Measurements from ENCODE around the gene SIX1. TPM values are rescaled to one million over a fixed set of nuclear protein-coding genes. Genes with fewer than 3 reads are reported as not detected.

Gene SIX1
- total RNA-seq, 4 donors from 2014 or later, result 0.42 to 1.4 (median 0.70) TPM

- Histone ChIP-seq H3K4me1 (peaks cover 0 to 43% (median 23%) of the 10 kb centered on the region in 3 donors), H3K27me3 (peaks cover 100% of the 10 kb centered on the region), H3K4me3 (no peak overlapping the region), H3K36me3 (no peaks in the 10 kb centered on the region), H3K27ac (no peak overlapping the region), H3K9me3 (no peaks in the 10 kb centered on the region)
- ATAC-seq, result no peak
- WGBS, 2 donors (ENCODE audit: low coverage in 1 of 2), result 3 to 20% methylated on average over 5 to 9 of the region's 16 CpGs
- TF ChIP-seq EP300 (IDR thresholded peaks at IDR 0.05) (no peak), POLR2AphosphoS5 (IDR thresholded peaks at IDR 0.05) (no peak), POLR2A (IDR thresholded peaks at IDR 0.05) (no peak)
- TF ChIP-seq, protein P1, sequence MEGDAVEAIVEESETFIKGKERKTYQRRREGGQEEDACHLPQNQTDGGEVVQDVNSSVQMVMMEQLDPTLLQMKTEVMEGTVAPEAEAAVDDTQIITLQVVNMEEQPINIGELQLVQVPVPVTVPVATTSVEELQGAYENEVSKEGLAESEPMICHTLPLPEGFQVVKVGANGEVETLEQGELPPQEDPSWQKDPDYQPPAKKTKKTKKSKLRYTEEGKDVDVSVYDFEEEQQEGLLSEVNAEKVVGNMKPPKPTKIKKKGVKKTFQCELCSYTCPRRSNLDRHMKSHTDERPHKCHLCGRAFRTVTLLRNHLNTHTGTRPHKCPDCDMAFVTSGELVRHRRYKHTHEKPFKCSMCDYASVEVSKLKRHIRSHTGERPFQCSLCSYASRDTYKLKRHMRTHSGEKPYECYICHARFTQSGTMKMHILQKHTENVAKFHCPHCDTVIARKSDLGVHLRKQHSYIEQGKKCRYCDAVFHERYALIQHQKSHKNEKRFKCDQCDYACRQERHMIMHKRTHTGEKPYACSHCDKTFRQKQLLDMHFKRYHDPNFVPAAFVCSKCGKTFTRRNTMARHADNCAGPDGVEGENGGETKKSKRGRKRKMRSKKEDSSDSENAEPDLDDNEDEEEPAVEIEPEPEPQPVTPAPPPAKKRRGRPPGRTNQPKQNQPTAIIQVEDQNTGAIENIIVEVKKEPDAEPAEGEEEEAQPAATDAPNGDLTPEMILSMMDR (IDR thresholded peaks at IDR 0.05), result no peak
Observed at GRCh38 chr14:60643141-60643462, 6.2 kb downstream of the SIX1 start.

- TF ChIP-seq EP300 (IDR thresholded peaks at IDR 0.05) (no peak), POLR2A (IDR thresholded peaks at IDR 0.05) (no peak), POLR2AphosphoS5 (IDR thresholded peaks at IDR 0.05) (no peak)
- TF ChIP-seq, protein P1 (IDR thresholded peaks at IDR 0.05), result no peak
- WGBS, 2 donors (ENCODE audit: low coverage in 1 of 2), result no CpG with 5 or more reads among the region's 66 CpGs
- H3K4me3 ChIP-seq, result peak overlapping the region in 1 of 2 donors; percentile 16
- H3K4me1 ChIP-seq, result peaks cover 0 to 43% (median 20%) of the 10 kb centered on the region in 3 donors
- H3K27me3 ChIP-seq, result peaks cover 100% of the 10 kb centered on the region
- no peak for ATAC-seq
- no peak overlapping the region for H3K27ac ChIP-seq
- H3K9me3 ChIP-seq, result no peaks in the 10 kb centered on the region
- H3K36me3 ChIP-seq, result no peaks in the 10 kb centered on the region
Observed at GRCh38 chr14:60642270-60643140, 6.8 kb downstream of the SIX1 start.

GRCh38 chr14:60641742-60642269 is 7.5 kb downstream of the SIX1 start:
- H3K27ac ChIP-seq, result no peak overlapping the region
- H3K9me3 ChIP-seq, result no peaks in the 10 kb centered on the region
- H3K27me3 ChIP-seq, result peaks cover 100% of the 10 kb centered on the region
- no peak for ATAC-seq
- 10% methylated on average over 2 of the region's 25 CpGs; no CpG with 5 or more reads in 1 of the 2 donors for WGBS, 2 donors (ENCODE audit: low coverage in 1 of 2)
- no peak for TF ChIP-seq EP300 (IDR thresholded peaks at IDR 0.05)
- TF ChIP-seq, protein P1 (IDR thresholded peaks at IDR 0.05), result no peak
- no peak for TF ChIP-seq POLR2AphosphoS5 (IDR thresholded peaks at IDR 0.05)
- no peak for TF ChIP-seq POLR2A (IDR thresholded peaks at IDR 0.05)
- peak overlapping the region in 1 of 2 donors; percentile 16 for H3K4me3 ChIP-seq
- H3K4me1 ChIP-seq, result peaks cover 0 to 41% (median 15%) of the 10 kb centered on the region in 3 donors
- no peaks in the 10 kb centered on the region for H3K36me3 ChIP-seq

- peaks cover 0 to 39% (median 15%) of the 10 kb centered on the region in 3 donors for H3K4me1 ChIP-seq
- no peaks in the 10 kb centered on the region for H3K36me3 ChIP-seq
- WGBS, 2 donors (ENCODE audit: low coverage in 1 of 2), result 13 to 32% methylated on average over 11 to 12 of the region's 24 CpGs
- peaks cover 99% of the 10 kb centered on the region for H3K27me3 ChIP-seq
- no peaks in the 10 kb centered on the region for H3K9me3 ChIP-seq
- no peak overlapping the region for H3K27ac ChIP-seq
- ATAC-seq, result no peak
- H3K4me3 ChIP-seq, result no peak overlapping the region
- TF ChIP-seq POLR2A (IDR thresholded peaks at IDR 0.05) (no peak), EP300 (IDR thresholded peaks at IDR 0.05) (no peak), POLR2AphosphoS5 (IDR thresholded peaks at IDR 0.05) (no peak)
- TF ChIP-seq, protein P1 (IDR thresholded peaks at IDR 0.05), result no peak
Observed at GRCh38 chr14:60640859-60641741, 8.2 kb downstream of the SIX1 start.

Data from gastroesophageal sphincter (tissue), 4 donors.